Fibroblast of villous mesenchyme (primary cell): ENCODE results near the gene CCDC12. TPM values are rescaled to one million over a fixed set of nuclear protein-coding genes. Genes with fewer than 3 reads are reported as not detected.

ENCODE experiments used
- DNase-seq: peaks from one replicate; pipeline ENCODE4 v3.0.0-alpha.2; 2010; ENCODE audit warnings: low read depth
- H3K4me3 ChIP-seq: 2 replicates; pipeline ENCODE4 v1.5.1; 2011; ENCODE audit warnings: low read depth, mild to moderate bottlenecking, low read length
- CTCF ChIP-seq: IDR thresholded peaks from 2 replicates; pipeline ENCODE4 v1.5.1; 2012; ENCODE audit warnings: low read depth, mild to moderate bottlenecking, low read length; ENCODE audit not compliant: insufficient read depth
- total RNA-seq: library from RNA; depleted of rRNA; stranded (reverse); fragments of >200 nt; gene quantifications from 2 replicates; pipeline ENCODE4 v1.2.3, GENCODE V29; 2012

CCDC12 gene
- total RNA-seq: 18.6 and 25.4 TPM in 2 replicates

GRCh38 chr3:46976326-46977190, at the start of gene CCDC12:
Gene CCDC12 (minus strand): TSS chr3:46976745. CDS start chr3:46976732, 13 bp downstream.
- peak; percentile 99 for DNase-seq
- no peak for TF ChIP-seq CTCF
- H3K4me3 ChIP-seq: peak within 1 kb of the TSS; percentile 96

- DNase-seq: no peak
- TF ChIP-seq CTCF: no peak
- no peak overlapping the region for H3K4me3 ChIP-seq
Measured at GRCh38 chr3:47024932-47025331, 48.4 kb upstream of the CCDC12 start.

- DNase-seq: no peak
- no peak for TF ChIP-seq CTCF
- no peak overlapping the region for H3K4me3 ChIP-seq
Measured at GRCh38 chr3:47022641-47023071, 46.1 kb upstream of the CCDC12 start.

- no peak for DNase-seq
- no peak for TF ChIP-seq CTCF
- H3K4me3 ChIP-seq: no peak overlapping the region
Measured at GRCh38 chr3:47020311-47020710, 43.8 kb upstream of the CCDC12 start.

- TF ChIP-seq CTCF: no peak
- no peak overlapping the region for H3K4me3 ChIP-seq
- DNase-seq: no peak
Measured at GRCh38 chr3:47019201-47019600, 42.7 kb upstream of the CCDC12 start.

GRCh38 chr3:47018269-47018611, 41.7 kb upstream of the CCDC12 start:
- DNase-seq: no peak
- H3K4me3 ChIP-seq: no peak overlapping the region
- TF ChIP-seq CTCF: no peak
